HEK293 (cell line): Measurements from ENCODE around the gene C19orf53.
"Not testable (repeated sequence)": the region's sequence is repeated elsewhere in the genome, so short reads cannot be mapped to it uniquely, and the experiment has no call there.

Experiments
- CTCF ChIA-PET: fragments of 350-600 bp; formaldehyde crosslinking; extraction: SDS; loops from one replicate; lab custom pipeline; 2021; ENCODE audit warnings: antibody characterized with exemption; lab: Yijun Ruan, JAX
- POLR2A ChIA-PET: fragments of 300-600 bp; formaldehyde crosslinking; extraction: SDS; loops from one replicate; lab custom pipeline; 2020; ENCODE audit warnings: antibody characterized with exemption, inconsistent platforms; lab: Yijun Ruan, JAX
- H3K27ac ChIP-seq: fragments of 200-500 bp; sonication (Bioruptor generic); 2 replicates; pipeline ENCODE4 v1.5.1; 2014; ENCODE audit warnings: low read depth, low read length, control low read depth, inconsistent platforms; ENCODE audit errors: extremely low read depth
- H3K36me3 ChIP-seq, 2 experiments: fragments of 200-500 bp in 1 of 2; sonication (Bioruptor generic) in 1 of 2; 1 replicate in 1 of 2; 2 replicates in 1 of 2; pipeline ENCODE4 v1.5.1; 2014 to 2017; ENCODE audit warnings: inconsistent platforms in 2 of 2, low read length in 2 of 2; ENCODE audit not compliant: control insufficient read depth in 2 of 2, insufficient read depth in 1 of 2
- H3K4me1 ChIP-seq: fragments of 200-500 bp; sonication (Bioruptor generic); 2 replicates; pipeline ENCODE4 v1.5.1; 2014; ENCODE audit warnings: mild to moderate bottlenecking, low read length, inconsistent platforms; ENCODE audit not compliant: control insufficient read depth, insufficient read depth
- H3K4me3 ChIP-seq: 2 replicates; pipeline ENCODE4 v1.5.1; 2011; ENCODE audit warnings: low read depth, mild to moderate bottlenecking, control low read depth, low read length, moderate library complexity
- H3K9me3 ChIP-seq: fragments of 200-500 bp; sonication (Bioruptor generic); 2 replicates; pipeline ENCODE4 v1.5.1; 2014; ENCODE audit warnings: low read depth, low read length, inconsistent platforms; ENCODE audit not compliant: control insufficient read depth, insufficient read depth
- AEBP2 ChIP-seq: fragments of 450-650 bp; formaldehyde crosslinking; IDR thresholded peaks from 2 replicates; pipeline ENCODE4 v1.5.1; 2016; ENCODE audit warnings: missing biosample characterization, missing genetic modification characterization, borderline replicate concordance
- GLIS2 ChIP-seq: fragments of 450-650 bp; formaldehyde crosslinking; IDR thresholded peaks from 2 replicates; pipeline ENCODE4 v1.5.1; 2016; ENCODE audit warnings: missing biosample characterization, missing genetic modification characterization
- KLF9 ChIP-seq: fragments of 450-650 bp; formaldehyde crosslinking; IDR thresholded peaks from 2 replicates; pipeline ENCODE4 v1.5.1; 2016; ENCODE audit warnings: missing biosample characterization, missing genetic modification characterization, low read depth
- MYNN ChIP-seq: fragments of 450-650 bp; formaldehyde crosslinking; IDR thresholded peaks from 2 replicates; pipeline ENCODE4 v1.5.1; 2016; ENCODE audit warnings: missing biosample characterization, missing genetic modification characterization, borderline replicate concordance
- PRDM10 ChIP-seq: fragments of 450-650 bp; formaldehyde crosslinking; IDR thresholded peaks from 2 replicates; pipeline ENCODE4 v1.5.1; 2016; ENCODE audit warnings: missing biosample characterization, missing genetic modification characterization
- SP2 ChIP-seq: fragments of 450-650 bp; formaldehyde crosslinking; IDR thresholded peaks from 2 replicates; pipeline ENCODE4 v1.5.1; 2016; ENCODE audit warnings: missing biosample characterization, missing genetic modification characterization
- ZBTB20 ChIP-seq: fragments of 450-650 bp; formaldehyde crosslinking; IDR thresholded peaks from 2 replicates; pipeline ENCODE4 v1.5.1; 2016; ENCODE audit warnings: missing biosample characterization, missing genetic modification characterization
- ZBTB48 ChIP-seq: fragments of 450-650 bp; formaldehyde crosslinking; IDR thresholded peaks from 2 replicates; pipeline ENCODE4 v1.5.1; 2016; ENCODE audit warnings: missing biosample characterization, missing genetic modification characterization
- ZBTB8A ChIP-seq: fragments of 450-650 bp; formaldehyde crosslinking; IDR thresholded peaks from 2 replicates; pipeline ENCODE4 v1.5.1; 2016; ENCODE audit warnings: missing biosample characterization, missing genetic modification characterization
- ZFP3 ChIP-seq: fragments of 450-650 bp; formaldehyde crosslinking; IDR thresholded peaks from 2 replicates; pipeline ENCODE4 v1.5.1; 2016; ENCODE audit warnings: low read depth, missing biosample characterization, missing genetic modification characterization
- ZNF121 ChIP-seq: fragments of 450-650 bp; formaldehyde crosslinking; IDR thresholded peaks from 2 replicates; pipeline ENCODE4 v1.5.1; 2016; ENCODE audit warnings: missing biosample characterization, missing genetic modification characterization
- ZNF140 ChIP-seq: fragments of 450-650 bp; formaldehyde crosslinking; IDR thresholded peaks from 2 replicates; pipeline ENCODE4 v1.5.1; 2016; ENCODE audit warnings: missing biosample characterization, missing genetic modification characterization
- ZNF169 ChIP-seq: fragments of 450-650 bp; formaldehyde crosslinking; IDR thresholded peaks from 2 replicates; pipeline ENCODE4 v1.5.1; 2016; ENCODE audit warnings: missing biosample characterization, missing genetic modification characterization
- ZNF341 ChIP-seq: fragments of 450-650 bp; formaldehyde crosslinking; IDR thresholded peaks from 2 replicates; pipeline ENCODE4; 2016; ENCODE audit warnings: low read depth, missing biosample characterization, missing genetic modification characterization
- ZNF473 ChIP-seq: fragments of 450-650 bp; formaldehyde crosslinking; IDR thresholded peaks from 2 replicates; pipeline ENCODE4 v1.5.1; 2017; ENCODE audit warnings: missing biosample characterization, missing genetic modification characterization
- ZNF48 ChIP-seq: fragments of 450-650 bp; formaldehyde crosslinking; IDR thresholded peaks from 2 replicates; pipeline ENCODE4 v1.5.1; 2016; ENCODE audit warnings: missing biosample characterization, missing genetic modification characterization
- ZNF558 ChIP-seq: fragments of 450-650 bp; formaldehyde crosslinking; IDR thresholded peaks from 2 replicates; pipeline ENCODE4 v1.5.1; 2016; ENCODE audit warnings: missing biosample characterization, missing genetic modification characterization
- TF ChIP-seq, protein P1 (sequence below): fragments of 450-650 bp; formaldehyde crosslinking; IDR thresholded peaks from 2 replicates; pipeline ENCODE4 v1.5.1; 2017; ENCODE audit warnings: missing biosample characterization, missing genetic modification characterization
- TF ChIP-seq, protein P2 (sequence below): fragments of 450-650 bp; formaldehyde crosslinking; IDR thresholded peaks from 2 replicates; pipeline ENCODE4 v1.5.1; 2016; ENCODE audit warnings: missing biosample characterization, missing genetic modification characterization

Gene C19orf53

GRCh38 chr19:13778398-13778797 lies 4.1 kb downstream of the C19orf53 start:
- Histone ChIP-seq H3K9me3 (no peaks in the 10 kb centered on the region), H3K4me3 (no peak overlapping the region), H3K27ac (no peak overlapping the region), H3K36me3 (peaks cover 12 to 42% of the 10 kb centered on the region in 2 experiments; a peak in 2 of 3 replicates), H3K4me1 (no peaks in the 10 kb centered on the region; the same call in 1 of the 2 replicates)
- CTCF ChIA-PET = no interaction called here
- POLR2A ChIA-PET = interaction anchor here (1.3 kb wide), 1 partner anchor 31 kb away, joined by 3 read pairs; a partner anchor contains a TSS
- TF ChIP-seq ZNF473 (no peak), ZFP3 (no peak), AEBP2 (tag by site-specific recombination) (no peak), MYNN (tag by site-specific recombination) (no peak), GLIS2 (no peak)

- peaks cover 12 to 42% of the 10 kb centered on the region in 2 experiments; a peak in 2 of 3 replicates for H3K36me3 ChIP-seq
- no peak overlapping the region for H3K27ac ChIP-seq
- H3K9me3 ChIP-seq = no peaks in the 10 kb centered on the region
- POLR2A ChIA-PET = interaction anchor here (0.6 to 1.5 kb wide), 4 partner anchors 23 to 743 kb away, joined by 3 to 4 read pairs (median 4); a partner anchor contains a TSS
- TF ChIP-seq ZNF48 (tag by site-specific recombination) = no peak
- peak; percentile 98 for TF ChIP-seq ZNF121 (tag by site-specific recombination)
- H3K4me1 ChIP-seq = no peaks in the 10 kb centered on the region; the same call in 1 of the 2 replicates
- CTCF ChIA-PET = interaction anchor here (1.1 kb wide), 1 partner anchor 83 kb away, joined by 3 read pairs; no protein-coding TSS in a partner anchor
- no peak overlapping the region for H3K4me3 ChIP-seq
These were observed 4.6 kb downstream of the C19orf53 start for GRCh38 chr19:13778847-13779246.

DNA sequence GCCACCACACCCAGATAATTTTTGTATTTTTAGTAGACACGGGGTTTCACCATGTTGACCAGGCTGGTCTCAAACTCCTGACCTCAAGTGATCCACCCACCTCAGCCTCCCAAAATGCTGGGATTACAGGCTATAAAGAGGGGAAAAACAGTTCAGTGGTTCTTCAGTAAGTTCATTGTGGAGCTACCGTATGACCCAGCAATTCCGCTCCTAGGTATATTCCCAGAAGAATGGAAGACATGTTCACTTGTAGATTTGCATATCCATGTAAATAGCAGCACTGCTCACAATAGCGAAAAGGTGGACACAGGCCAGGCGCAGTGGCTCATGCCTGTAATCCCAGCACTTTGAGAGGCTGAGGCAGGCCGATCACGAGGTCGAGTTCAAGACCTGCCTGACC lies 5.5 kb downstream of the C19orf53 start:
- H3K36me3 ChIP-seq = peaks cover 12 to 42% of the 10 kb centered on the region in 2 experiments; a peak in 2 of 3 replicates
- ChIA-PET CTCF (interaction anchor here (0.6 to 1.1 kb wide), 3 partner anchors 21 to 82 kb away, joined by 3 read pairs; no protein-coding TSS in a partner anchor), POLR2A (interaction anchor here (1.1 to 1.6 kb wide), 3 partner anchors 9 to 73 kb away, joined by 3 to 4 read pairs (median 3); no protein-coding TSS in a partner anchor)
- H3K4me3 ChIP-seq, H3K27ac ChIP-seq, H3K4me1 ChIP-seq, H3K9me3 ChIP-seq: not testable (repeated sequence)
- TF ChIP-seq ZNF140 (tag by site-specific recombination) (peak; percentile 100), ZNF558 (tag by site-specific recombination) (peak; percentile 53; the same call in 1 of the 2 replicates)

DNA sequence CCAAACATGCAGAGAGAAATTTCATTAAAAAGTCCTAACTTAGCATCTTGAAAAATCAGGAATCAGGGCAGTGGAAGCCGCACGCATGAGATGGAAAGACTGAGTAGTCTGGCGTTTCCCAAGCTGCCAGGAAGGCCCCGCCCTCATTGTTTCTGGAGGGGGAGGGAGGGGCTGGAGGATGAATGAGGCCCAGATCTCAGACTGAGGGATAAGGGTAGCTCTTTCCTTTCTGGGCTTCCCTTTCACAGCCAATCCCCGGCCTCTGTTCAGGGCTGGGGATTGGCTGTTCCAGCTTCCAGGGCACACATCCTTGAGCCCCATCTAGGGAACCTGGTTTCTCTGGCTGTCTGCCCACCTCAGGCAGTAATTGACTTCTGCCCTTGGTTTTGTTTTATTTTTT lies 7.3 kb downstream of the C19orf53 start:
- ChIA-PET CTCF (interaction anchor here (0.7 to 1.0 kb wide), 9 partner anchors 14 to 816 kb away, joined by 3 to 5 read pairs (median 3); partner anchors contain the start of gene ZSWIM4), POLR2A (interaction anchor here (0.6 to 1.9 kb wide), 7 partner anchors 9 to 89 kb away, joined by 3 to 9 read pairs (median 3); partner anchors contain the start of gene ZSWIM4)
- no peak overlapping the region for H3K4me3 ChIP-seq
- no peak overlapping the region for H3K27ac ChIP-seq
- H3K9me3 ChIP-seq = no peaks in the 10 kb centered on the region
- peaks cover 12 to 34% of the 10 kb centered on the region in 2 experiments; a peak in 2 of 3 replicates for H3K36me3 ChIP-seq
- no peaks in the 10 kb centered on the region; the same call in 1 of the 2 replicates for H3K4me1 ChIP-seq
- peak; percentile 91 for TF ChIP-seq ZNF341 (tag by site-specific recombination)
- TF ChIP-seq KLF9 (tag by site-specific recombination) = no peak
- TF ChIP-seq ZBTB8A (tag by site-specific recombination) = peak; percentile 30; the same call in 1 of the 2 replicates
- 0 out of 2 replicates have a peak, but pooled peaks have one; percentile 48 for TF ChIP-seq PRDM10 (tag by site-specific recombination)
- TF ChIP-seq, protein P1, sequence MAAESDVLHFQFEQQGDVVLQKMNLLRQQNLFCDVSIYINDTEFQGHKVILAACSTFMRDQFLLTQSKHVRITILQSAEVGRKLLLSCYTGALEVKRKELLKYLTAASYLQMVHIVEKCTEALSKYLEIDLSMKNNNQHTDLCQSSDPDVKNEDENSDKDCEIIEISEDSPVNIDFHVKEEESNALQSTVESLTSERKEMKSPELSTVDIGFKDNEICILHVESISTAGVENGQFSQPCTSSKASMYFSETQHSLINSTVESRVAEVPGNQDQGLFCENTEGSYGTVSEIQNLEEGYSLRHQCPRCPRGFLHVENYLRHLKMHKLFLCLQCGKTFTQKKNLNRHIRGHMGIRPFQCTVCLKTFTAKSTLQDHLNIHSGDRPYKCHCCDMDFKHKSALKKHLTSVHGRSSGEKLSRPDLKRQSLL (tag by site-specific recombination) = 0 out of 2 replicates have a peak, but pooled peaks have one; percentile 9
- TF ChIP-seq ZBTB20 (tag by site-specific recombination) = peak; percentile 57; the same call in 1 of the 2 replicates
- TF ChIP-seq, protein P2, sequence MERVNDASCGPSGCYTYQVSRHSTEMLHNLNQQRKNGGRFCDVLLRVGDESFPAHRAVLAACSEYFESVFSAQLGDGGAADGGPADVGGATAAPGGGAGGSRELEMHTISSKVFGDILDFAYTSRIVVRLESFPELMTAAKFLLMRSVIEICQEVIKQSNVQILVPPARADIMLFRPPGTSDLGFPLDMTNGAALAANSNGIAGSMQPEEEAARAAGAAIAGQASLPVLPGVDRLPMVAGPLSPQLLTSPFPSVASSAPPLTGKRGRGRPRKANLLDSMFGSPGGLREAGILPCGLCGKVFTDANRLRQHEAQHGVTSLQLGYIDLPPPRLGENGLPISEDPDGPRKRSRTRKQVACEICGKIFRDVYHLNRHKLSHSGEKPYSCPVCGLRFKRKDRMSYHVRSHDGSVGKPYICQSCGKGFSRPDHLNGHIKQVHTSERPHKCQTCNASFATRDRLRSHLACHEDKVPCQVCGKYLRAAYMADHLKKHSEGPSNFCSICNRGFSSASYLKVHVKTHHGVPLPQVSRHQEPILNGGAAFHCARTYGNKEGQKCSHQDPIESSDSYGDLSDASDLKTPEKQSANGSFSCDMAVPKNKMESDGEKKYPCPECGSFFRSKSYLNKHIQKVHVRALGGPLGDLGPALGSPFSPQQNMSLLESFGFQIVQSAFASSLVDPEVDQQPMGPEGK (tag by site-specific recombination) = 0 out of 2 replicates have a peak, but pooled peaks have one; percentile 38
- TF ChIP-seq ZBTB48 (tag by site-specific recombination) = peak; percentile 83
- no peak for TF ChIP-seq ZNF169 (tag by site-specific recombination)
- peak; percentile 77 for TF ChIP-seq SP2
